ENCODE results near the gene RIMS4.

DNA sequence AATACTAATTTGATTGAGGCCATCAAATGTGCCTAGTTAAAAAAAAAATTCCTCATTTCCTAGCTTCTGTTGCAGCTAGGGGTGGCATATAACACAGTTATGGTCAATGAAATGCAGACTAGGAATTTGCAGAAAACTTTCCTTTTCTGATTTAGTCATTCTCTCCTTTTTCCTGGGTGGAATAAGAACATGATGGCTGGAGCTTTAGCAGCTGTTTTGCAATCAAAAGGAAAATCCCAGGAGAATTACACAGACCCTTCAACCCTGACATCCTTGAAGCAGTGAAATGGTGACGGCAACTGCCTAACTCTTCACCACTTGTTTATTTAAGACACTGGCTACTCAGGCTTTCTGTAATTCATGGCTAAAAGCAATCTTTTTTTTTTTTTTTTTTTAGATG, 23.1 kb upstream of the RIMS4 start:
- TF ChIP-seq, protein P1, sequence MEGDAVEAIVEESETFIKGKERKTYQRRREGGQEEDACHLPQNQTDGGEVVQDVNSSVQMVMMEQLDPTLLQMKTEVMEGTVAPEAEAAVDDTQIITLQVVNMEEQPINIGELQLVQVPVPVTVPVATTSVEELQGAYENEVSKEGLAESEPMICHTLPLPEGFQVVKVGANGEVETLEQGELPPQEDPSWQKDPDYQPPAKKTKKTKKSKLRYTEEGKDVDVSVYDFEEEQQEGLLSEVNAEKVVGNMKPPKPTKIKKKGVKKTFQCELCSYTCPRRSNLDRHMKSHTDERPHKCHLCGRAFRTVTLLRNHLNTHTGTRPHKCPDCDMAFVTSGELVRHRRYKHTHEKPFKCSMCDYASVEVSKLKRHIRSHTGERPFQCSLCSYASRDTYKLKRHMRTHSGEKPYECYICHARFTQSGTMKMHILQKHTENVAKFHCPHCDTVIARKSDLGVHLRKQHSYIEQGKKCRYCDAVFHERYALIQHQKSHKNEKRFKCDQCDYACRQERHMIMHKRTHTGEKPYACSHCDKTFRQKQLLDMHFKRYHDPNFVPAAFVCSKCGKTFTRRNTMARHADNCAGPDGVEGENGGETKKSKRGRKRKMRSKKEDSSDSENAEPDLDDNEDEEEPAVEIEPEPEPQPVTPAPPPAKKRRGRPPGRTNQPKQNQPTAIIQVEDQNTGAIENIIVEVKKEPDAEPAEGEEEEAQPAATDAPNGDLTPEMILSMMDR (IDR thresholded peaks at IDR 0.05), result no peak
- TF ChIP-seq POLR2A (IDR thresholded peaks at IDR 0.05), result no peak

Measured in testis (tissue), 2 donors.